K562 (cell line): ENCODE data around the gene ACTR3C. TPM values are rescaled to one million over a fixed set of nuclear protein-coding genes. Genes with fewer than 3 reads are reported as not detected.

Experiments used
- ETV5 ChIP-seq: sonication (generic); formaldehyde crosslinking; IDR thresholded peaks from 2 replicates; pipeline ENCODE4 v1.4.0; 2020; ENCODE audit warnings: low read depth, mild to moderate bottlenecking, missing genetic modification reagents
- FOSL1 ChIP-seq: fragments of 200-800 bp; sonication (Bioruptor generic); conservative IDR thresholded peaks from 2 replicates; pipeline ENCODE4 v1.6.1; 2016; ENCODE audit warnings: missing genetic modification characterization, missing compliant biosample characterization
- FOXA1 ChIP-seq: fragments of 450-650 bp; IDR thresholded peaks from 2 replicates; pipeline ENCODE4 v1.6.1; 2016; ENCODE audit warnings: mild to moderate bottlenecking, borderline replicate concordance
- HNRNPLL ChIP-seq: fragments of 200-400 bp; formaldehyde crosslinking; IDR thresholded peaks from 2 replicates; pipeline ENCODE4 v1.6.1; 2017; ENCODE audit warnings: low read length, low read depth, mild to moderate bottlenecking; ENCODE audit not compliant: poor library complexity, severe bottlenecking
- LARP7 ChIP-seq: fragments of 450-650 bp; IDR thresholded peaks from 2 replicates; pipeline ENCODE4 v1.6.1; 2016
- PPARD ChIP-seq: fragments of 250-450 bp; sonication (Bioruptor Pico); IDR thresholded peaks from 2 replicates; pipeline ENCODE4 v1.8.0; 2022; ENCODE audit warnings: inconsistent platforms, mild to moderate bottlenecking, moderate library complexity
- PTTG1 ChIP-seq: fragments of 450-650 bp; IDR thresholded peaks from 2 replicates; pipeline ENCODE4 v1.6.1; 2016; ENCODE audit warnings: low read depth, mild to moderate bottlenecking, missing genetic modification characterization, missing compliant biosample characterization
- TCF7 ChIP-seq: sonication (generic); IDR thresholded peaks from 2 replicates; pipeline ENCODE4 v1.6.1; 2016; ENCODE audit warnings: antibody characterized with exemption, borderline replicate concordance
- ZBED1 ChIP-seq: IDR thresholded peaks from 2 replicates; pipeline ENCODE4 v1.6.1; 2014
- ZKSCAN1 ChIP-seq: fragments of 150-350 bp; IDR thresholded peaks from 2 replicates; pipeline ENCODE4 v1.6.1; 2016; ENCODE audit warnings: low read depth, low read length
- ZNF583 ChIP-seq: fragments of 250-450 bp; sonication (Bioruptor Pico); IDR thresholded peaks from 2 replicates; pipeline ENCODE4 v1.4.0; 2020
- polyA plus RNA-seq, 8 experiments: library from polyadenylated mRNA; depleted of rRNA in 4 of 8; stranded (reverse) in 5 of 8; unstranded in 3 of 8; fragments of >200 nt; fragmentation: Nextera tagmentation in 2 of 8; fragmentation: Illumina TruSeq in 1 of 8; extraction: Ambion mirVana in 2 of 8; extraction: Trizol in 1 of 8; gene quantifications; 2 replicates each; pipeline versions ENCODE4 v1.2.1 to v1.2.3, GENCODE V29; 2011 to 2014; ENCODE audit warnings: inconsistent platforms in 1 of 8, missing spikeins in 1 of 8
- total RNA-seq, 7 experiments: library from RNA; depleted of rRNA in 6 of 7; stranded (reverse); fragments of >200 nt in 6 of 7; fragmentation: Illumina TruSeq in 2 of 7; extraction: Trizol in 2 of 7; gene quantifications; 2 replicates each; pipeline versions ENCODE4 v1.2.1 to v1.2.3, GENCODE V29; 2011 to 2021; ENCODE audit warnings: low replicate concordance in 1 of 7
- TF ChIP-seq, protein P1 (sequence below), 2 experiments: fragments of 450-650 bp; IDR thresholded peaks; 2 replicates each; pipeline ENCODE4 v1.6.1; 2016; ENCODE audit warnings: mild to moderate bottlenecking in 2 of 2, borderline replicate concordance in 1 of 2, low read depth in 1 of 2, moderate library complexity in 1 of 2
- TF ChIP-seq, protein P2 (sequence below): fragments of 450-650 bp; conservative IDR thresholded peaks from 2 replicates; pipeline ENCODE4 v1.6.1; 2016; ENCODE audit warnings: missing genetic modification characterization, low read depth, mild to moderate bottlenecking, control low read depth, missing compliant biosample characterization
- TF ChIP-seq, protein P3 (sequence below), 2 experiments: fragments of 200-800 bp in 1 of 2; sonication (Bioruptor generic) in 1 of 2; sonication (generic) in 1 of 2; formaldehyde crosslinking in 1 of 2; IDR thresholded peaks in 1 of 2; conservative IDR thresholded peaks in 1 of 2; 2 replicates each; pipeline versions ENCODE4 v1.5.0 to v1.6.1; 2016 to 2020; ENCODE audit warnings: missing compliant biosample characterization in 1 of 2, missing genetic modification characterization in 1 of 2, missing genetic modification reagents in 1 of 2
- TF ChIP-seq, protein P4 (sequence below), 2 experiments: fragments of 450-650 bp; IDR thresholded peaks; 2 replicates each; pipeline ENCODE4 v1.6.1; 2016

Gene ACTR3C
- total and polyA plus RNA-seq, 9 of the 15 experiments (the other 6 are each of a cell fraction or from before 2014, with no cell fraction given): 9.0 to 35.4 (median 13.3) TPM

DNA sequence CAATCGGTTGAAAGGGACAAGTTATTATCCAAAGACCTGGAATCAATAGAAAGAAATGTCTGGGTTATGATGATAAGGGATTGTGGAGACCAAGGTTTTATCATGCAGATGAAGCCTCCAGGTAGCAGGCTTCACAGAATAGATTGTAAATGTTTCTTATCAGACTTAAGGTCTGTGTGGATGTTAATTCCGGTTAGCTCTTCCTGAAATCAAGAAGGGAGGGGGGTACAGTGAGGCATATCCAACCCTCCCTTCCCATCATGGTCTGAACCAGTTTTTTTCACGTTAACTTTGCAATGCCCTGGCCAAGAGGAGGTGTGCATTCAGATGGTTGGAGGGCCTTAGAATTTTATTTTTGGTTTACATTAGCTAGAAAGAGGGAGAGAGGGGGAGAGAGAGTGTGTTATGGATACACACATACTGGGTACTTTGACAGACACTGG, 10.0 kb downstream of the ACTR3C start (continued):
- TF ChIP-seq, protein P1, sequence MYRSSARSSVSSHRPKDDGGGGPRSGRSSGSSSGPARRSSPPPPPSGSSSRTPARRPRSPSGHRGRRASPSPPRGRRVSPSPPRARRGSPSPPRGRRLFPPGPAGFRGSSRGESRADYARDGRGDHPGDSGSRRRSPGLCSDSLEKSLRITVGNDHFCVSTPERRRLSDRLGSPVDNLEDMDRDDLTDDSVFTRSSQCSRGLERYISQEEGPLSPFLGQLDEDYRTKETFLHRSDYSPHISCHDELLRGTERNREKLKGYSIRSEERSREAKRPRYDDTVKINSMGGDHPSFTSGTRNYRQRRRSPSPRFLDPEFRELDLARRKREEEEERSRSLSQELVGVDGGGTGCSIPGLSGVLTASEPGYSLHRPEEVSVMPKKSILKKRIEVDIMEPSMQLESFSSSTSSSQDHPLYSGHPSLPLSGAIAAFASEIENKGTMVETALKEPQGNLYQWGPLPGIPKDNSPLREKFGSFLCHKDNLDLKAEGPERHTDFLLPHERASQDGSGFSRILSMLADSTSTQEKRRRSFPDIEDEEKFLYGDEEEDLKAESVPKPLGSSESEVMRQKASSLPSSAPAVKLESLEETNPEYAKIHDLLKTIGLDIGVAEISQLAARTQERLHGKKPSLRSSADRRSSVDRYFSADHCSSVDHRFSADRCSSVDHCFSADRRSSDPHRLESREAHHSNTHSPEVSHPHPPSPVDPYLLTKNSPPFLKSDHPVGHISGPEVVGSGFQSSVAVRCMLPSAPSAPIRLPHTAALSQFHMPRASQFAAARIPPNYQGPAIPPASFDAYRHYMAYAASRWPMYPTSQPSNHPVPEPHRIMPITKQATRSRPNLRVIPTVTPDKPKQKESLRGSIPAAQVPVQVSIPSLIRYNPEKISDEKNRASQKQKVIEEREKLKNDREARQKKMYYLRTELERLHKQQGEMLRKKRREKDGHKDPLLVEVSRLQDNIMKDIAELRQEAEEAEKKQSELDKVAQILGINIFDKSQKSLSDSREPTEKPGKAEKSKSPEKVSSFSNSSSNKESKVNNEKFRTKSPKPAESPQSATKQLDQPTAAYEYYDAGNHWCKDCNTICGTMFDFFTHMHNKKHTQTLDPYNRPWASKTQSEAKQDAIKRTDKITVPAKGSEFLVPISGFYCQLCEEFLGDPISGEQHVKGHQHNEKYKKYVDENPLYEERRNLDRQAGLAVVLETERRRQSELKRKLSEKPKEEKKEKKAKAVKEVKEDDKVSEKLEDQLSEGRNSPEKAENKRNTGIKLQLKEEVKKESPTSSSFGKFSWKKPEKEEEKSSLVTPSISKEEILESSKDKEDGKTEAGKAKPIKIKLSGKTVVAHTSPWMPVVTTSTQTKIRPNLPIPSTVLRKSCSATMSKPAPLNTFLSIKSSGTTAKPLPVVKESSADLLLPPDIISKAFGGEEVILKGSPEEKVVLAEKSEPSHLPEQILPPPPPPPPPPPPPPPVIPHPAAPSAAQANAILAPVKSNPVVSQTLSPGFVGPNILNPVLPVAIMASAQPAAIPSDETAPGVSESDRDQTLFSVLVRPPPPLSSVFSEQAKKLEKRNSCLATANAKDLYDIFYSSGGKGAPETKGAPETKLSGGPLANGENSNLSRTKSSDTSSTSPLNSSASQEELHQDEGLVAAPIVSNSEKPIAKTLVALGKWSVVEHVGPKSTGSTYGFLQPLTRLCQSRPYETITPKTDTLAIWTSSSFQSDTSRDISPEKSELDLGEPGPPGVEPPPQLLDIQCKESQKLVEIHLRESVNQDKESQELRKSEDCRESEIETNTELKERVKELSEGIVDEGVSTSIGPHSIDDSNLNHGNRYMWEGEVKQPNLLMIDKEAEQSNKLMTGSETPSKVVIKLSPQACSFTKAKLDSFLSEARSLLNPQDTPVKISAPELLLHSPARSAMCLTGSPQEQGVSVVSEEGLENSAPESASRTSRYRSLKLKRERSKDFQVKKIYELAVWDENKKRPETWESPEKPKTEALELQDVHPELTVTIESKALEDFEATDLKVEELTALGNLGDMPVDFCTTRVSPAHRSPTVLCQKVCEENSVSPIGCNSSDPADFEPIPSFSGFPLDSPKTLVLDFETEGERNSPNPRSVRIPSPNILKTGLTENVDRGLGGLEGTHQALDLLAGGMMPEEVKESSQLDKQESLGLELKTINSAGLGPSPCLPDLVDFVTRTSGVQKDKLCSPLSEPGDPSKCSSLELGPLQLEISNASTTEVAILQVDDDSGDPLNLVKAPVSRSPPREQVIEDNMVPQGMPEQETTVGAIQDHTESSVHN (IDR thresholded peaks at IDR 0.05; ENCODE audit: borderline replicate concordance in 1 of 2, low read depth in 1 of 2): peak in 1 of 2 experiments; percentile 77; a peak in 1 of 4 replicates
- no peak; the same call in none of the 2 replicates for TF ChIP-seq FOSL1 (tag)
- TF ChIP-seq PTTG1 (tag): no peak
- TF ChIP-seq LARP7: no peak
- TF ChIP-seq HNRNPLL: no peak
- TF ChIP-seq, protein P2, sequence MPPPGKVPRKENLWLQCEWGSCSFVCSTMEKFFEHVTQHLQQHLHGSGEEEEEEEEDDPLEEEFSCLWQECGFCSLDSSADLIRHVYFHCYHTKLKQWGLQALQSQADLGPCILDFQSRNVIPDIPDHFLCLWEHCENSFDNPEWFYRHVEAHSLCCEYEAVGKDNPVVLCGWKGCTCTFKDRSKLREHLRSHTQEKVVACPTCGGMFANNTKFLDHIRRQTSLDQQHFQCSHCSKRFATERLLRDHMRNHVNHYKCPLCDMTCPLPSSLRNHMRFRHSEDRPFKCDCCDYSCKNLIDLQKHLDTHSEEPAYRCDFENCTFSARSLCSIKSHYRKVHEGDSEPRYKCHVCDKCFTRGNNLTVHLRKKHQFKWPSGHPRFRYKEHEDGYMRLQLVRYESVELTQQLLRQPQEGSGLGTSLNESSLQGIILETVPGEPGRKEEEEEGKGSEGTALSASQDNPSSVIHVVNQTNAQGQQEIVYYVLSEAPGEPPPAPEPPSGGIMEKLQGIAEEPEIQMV (tag): no peak
- no peak for TF ChIP-seq ZKSCAN1
- TF ChIP-seq, protein P3, sequence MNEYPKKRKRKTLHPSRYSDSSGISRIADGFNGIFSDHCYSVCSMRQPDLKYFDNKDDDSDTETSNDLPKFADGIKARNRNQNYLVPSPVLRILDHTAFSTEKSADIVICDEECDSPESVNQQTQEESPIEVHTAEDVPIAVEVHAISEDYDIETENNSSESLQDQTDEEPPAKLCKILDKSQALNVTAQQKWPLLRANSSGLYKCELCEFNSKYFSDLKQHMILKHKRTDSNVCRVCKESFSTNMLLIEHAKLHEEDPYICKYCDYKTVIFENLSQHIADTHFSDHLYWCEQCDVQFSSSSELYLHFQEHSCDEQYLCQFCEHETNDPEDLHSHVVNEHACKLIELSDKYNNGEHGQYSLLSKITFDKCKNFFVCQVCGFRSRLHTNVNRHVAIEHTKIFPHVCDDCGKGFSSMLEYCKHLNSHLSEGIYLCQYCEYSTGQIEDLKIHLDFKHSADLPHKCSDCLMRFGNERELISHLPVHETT (CRISPR knock-in tag; conservative IDR thresholded peaks at IDR 0.05 in 1 of 2, IDR thresholded peaks at IDR 0.05 in 1 of 2): no peak
- TF ChIP-seq ZBED1: no peak
- TF ChIP-seq ZNF583 (CRISPR knock-in tag): no peak
- TF ChIP-seq, protein P4, sequence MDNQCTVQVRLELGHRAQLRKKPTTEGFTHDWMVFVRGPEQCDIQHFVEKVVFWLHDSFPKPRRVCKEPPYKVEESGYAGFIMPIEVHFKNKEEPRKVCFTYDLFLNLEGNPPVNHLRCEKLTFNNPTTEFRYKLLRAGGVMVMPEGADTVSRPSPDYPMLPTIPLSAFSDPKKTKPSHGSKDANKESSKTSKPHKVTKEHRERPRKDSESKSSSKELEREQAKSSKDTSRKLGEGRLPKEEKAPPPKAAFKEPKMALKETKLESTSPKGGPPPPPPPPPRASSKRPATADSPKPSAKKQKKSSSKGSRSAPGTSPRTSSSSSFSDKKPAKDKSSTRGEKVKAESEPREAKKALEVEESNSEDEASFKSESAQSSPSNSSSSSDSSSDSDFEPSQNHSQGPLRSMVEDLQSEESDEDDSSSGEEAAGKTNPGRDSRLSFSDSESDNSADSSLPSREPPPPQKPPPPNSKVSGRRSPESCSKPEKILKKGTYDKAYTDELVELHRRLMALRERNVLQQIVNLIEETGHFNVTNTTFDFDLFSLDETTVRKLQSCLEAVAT (IDR thresholded peaks at IDR 0.05): no peak; a peak in 1 of 4 replicates
- TF ChIP-seq TCF7: no peak
- peak; percentile 67 for TF ChIP-seq ETV5 (CRISPR knock-in tag)
- no peak for TF ChIP-seq PPARD (CRISPR knock-in tag)
- TF ChIP-seq FOXA1: no peak
